PC-3 (cell line): ENCODE results near the gene CGN.

Experiments
- CTCF ChIP-seq: fragments of 300-600 bp; sonication (generic); conservative IDR thresholded peaks from 2 replicates; pipeline ENCODE4 v1.5.1; 2017; ENCODE audit warnings: antibody characterized with exemption, low read depth, mild to moderate bottlenecking, low read length
- EZH2 ChIP-seq: fragments of 300-600 bp; sonication (generic); IDR thresholded peaks from one replicate; pipeline ENCODE4 v1.6.1; 2017; ENCODE audit warnings: antibody characterized with exemption, mild to moderate bottlenecking, low read length; ENCODE audit not compliant: unreplicated experiment

- no peak for TF ChIP-seq CTCF
- TF ChIP-seq EZH2, result no peak
These were observed 9.0 kb upstream of the CGN start for GRCh38 chr1:151502035-151502700.
